ENCODE measurements around the gene FBP2. TPM values are rescaled to one million over a fixed set of nuclear protein-coding genes. Genes with fewer than 3 reads are reported as not detected.

The FBP2 gene
- total and polyA plus RNA-seq, 2 of the 4 experiments (the other 2 are of a cell fraction): not detected

GRCh38 chr9:94600715-94601114 is 7.1 kb upstream of the FBP2 start:
- Histone ChIP-seq H3K27me3 (ENCODE audit: control insufficient read depth, insufficient read depth, low read length) (peaks cover 7% of the 10 kb centered on the region), H3K4ac (ENCODE audit: low read depth, low read length) (no peak overlapping the region), H3K14ac (replicated peaks; ENCODE audit: low read depth, low read length) (no peak overlapping the region), H4K5ac (ENCODE audit: low read depth, low read length) (no peak overlapping the region), H2BK5ac (ENCODE audit: low read depth, low read length, poor library complexity, severe bottlenecking) (no peak overlapping the region), H3K27ac (ENCODE audit: insufficient read depth, low read length) (no peak overlapping the region), H3K9me3 (ENCODE audit: control insufficient read depth, insufficient read depth, low read length) (no peaks in the 10 kb centered on the region), H3K79me1 (ENCODE audit: low read depth in 1 of 2, low read length in 2 of 2) (no peaks in the 10 kb centered on the region), H3K9me1 (ENCODE audit: insufficient read depth, low read length) (no peaks in the 10 kb centered on the region), H4K20me1 (ENCODE audit: insufficient read depth, low read length) (no peaks in the 10 kb centered on the region), H3K9ac (ENCODE audit: low read depth, low read length) (no peak overlapping the region), H3K4me3 (ENCODE audit: insufficient read depth, low read depth, low read length) (no peak overlapping the region), H2BK120ac (ENCODE audit: low read depth, low read length) (no peak overlapping the region), H3K18ac (ENCODE audit: low read depth, low read length) (no peak overlapping the region), H4K8ac (ENCODE audit: low read depth in 2 of 2, low read length in 2 of 2) (no peak overlapping the region), H2AK9ac (replicated peaks; ENCODE audit: low read depth, low read length, poor library complexity) (no peak overlapping the region), H2AK5ac (ENCODE audit: low read depth, low read length) (no peak overlapping the region), H2AFZ (replicated peaks; ENCODE audit: low read length, poor library complexity) (no peak overlapping the region), H2BK20ac (ENCODE audit: low read depth, low read length) (no peak overlapping the region), H3K36me3 (ENCODE audit: control insufficient read depth, insufficient read depth, low read length) (no peaks in the 10 kb centered on the region), H3K4me1 (ENCODE audit: control insufficient read depth, insufficient read depth, low read length) (no peaks in the 10 kb centered on the region), H4K91ac (ENCODE audit: insufficient read depth, low read depth, low read length) (no peak overlapping the region), H3K56ac (ENCODE audit: extremely low read depth, insufficient read depth, low read length) (no peak overlapping the region), H3K23ac (ENCODE audit: low read depth, low read length) (no peak overlapping the region), H2BK15ac (ENCODE audit: low read depth, low read length) (no peak overlapping the region), H3K4me2 (ENCODE audit: low read depth, low read length) (no peak overlapping the region)
- ChIA-PET POLR2A (ENCODE audit: unreplicated experiment) (no interaction called here), CTCF (no interaction called here)
- BruUV-seq (replicated peaks): no TSS peak
- TF ChIP-seq CHD1 (IDR thresholded peaks at IDR 0.05; ENCODE audit: low read depth, low read length): no peak
- no peak for TF ChIP-seq USF2 (IDR thresholded peaks at IDR 0.05; ENCODE audit: low read depth, low read length)
- TF ChIP-seq SMC3 (IDR thresholded peaks at IDR 0.05; ENCODE audit: low read depth, low read length): no peak
- TF ChIP-seq RAD21 (IDR thresholded peaks at IDR 0.05; ENCODE audit: low read length): no peak
- no peak for TF ChIP-seq BHLHE40 (IDR thresholded peaks at IDR 0.05; ENCODE audit: low read depth, low read length)
- TF ChIP-seq MAFK (IDR thresholded peaks at IDR 0.05; ENCODE audit: low read depth, low read length): no peak
- TF ChIP-seq MXI1 (IDR thresholded peaks at IDR 0.05; ENCODE audit: borderline replicate concordance, low read depth, low read length): no peak
- TF ChIP-seq POLR2A (IDR thresholded peaks at IDR 0.05; ENCODE audit: low read depth, low read length): no peak
- TF ChIP-seq CTCF (conservative IDR thresholded peaks at IDR 0.05; ENCODE audit: low read depth, low read length): no peak
- TF ChIP-seq FOS (IDR thresholded peaks at IDR 0.05; ENCODE audit: low read depth, low read length): no peak
- no peak for TF ChIP-seq RCOR1 (IDR thresholded peaks at IDR 0.05; ENCODE audit: insufficient replicate concordance, low read length)
- TF ChIP-seq RFX5 (IDR thresholded peaks at IDR 0.05; ENCODE audit: low read depth, low read length): no peak
- TF ChIP-seq NFE2L2 (IDR thresholded peaks at IDR 0.05; ENCODE audit: low read depth, low read length): no peak
- ATAC-seq (ENCODE audit: low read depth) (no peak), DNase-seq (no peak)
- in situ Hi-C loops (cut with MboI; ENCODE audit: low sequenced_read_pairs): no loop called here
- intact Hi-C loops (cut with micrococcal nuclease): no loop called here
- 40% methylated on average over 3 of the region's 10 CpGs; no CpG with 5 or more reads in 1 of the 2 experiments for WGBS, 2 experiments (ENCODE audit: extremely low coverage in 2 of 2, insufficient read length in 1 of 2)
- dilution Hi-C loops (cut with HindIII; ENCODE audit: low sequenced_read_pairs, unreplicated experiment): no loop called here

Data from IMR-90 (cell line).